Measurements from ENCODE around the gene FRG2B.
"Not testable (repeated sequence)": the region's sequence is repeated elsewhere in the genome, so short reads cannot be mapped to it uniquely, and the experiment has no call there.

FRG2B gene

DNA sequence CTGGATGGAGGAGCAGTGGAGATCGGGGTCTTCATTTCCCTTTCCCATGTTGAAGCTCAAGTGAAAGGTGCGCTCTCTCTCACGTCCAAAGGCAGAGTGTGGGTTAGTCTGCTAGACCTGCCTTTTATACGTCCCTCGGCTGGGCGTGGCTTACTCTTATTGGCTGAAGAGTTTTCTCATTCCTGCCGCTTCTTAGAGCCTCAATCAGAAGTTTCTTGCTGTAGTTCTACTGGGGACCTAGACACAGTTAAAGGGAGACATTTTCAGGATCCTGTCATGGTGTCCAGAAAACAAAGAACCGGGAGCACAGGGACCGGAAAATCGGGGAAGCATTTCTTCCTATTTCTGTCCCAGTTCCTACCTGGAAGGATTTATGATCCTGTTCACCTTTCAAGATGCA lies at the start of gene FRG2B:
Gene FRG2B, minus strand, starts transcription at position 101 of the 400 bp plus-strand sequence. Its CDS starts 53 bp downstream, at position 48.
- DNase-seq (ENCODE audit: low read depth, low spot score); H3K4me3 ChIP-seq (ENCODE audit: low read depth, low read length); in situ Hi-C loops (cut with HindIII; ENCODE audit: low sequenced_read_pairs): not testable (repeated sequence)

- in situ Hi-C loops (cut with HindIII; ENCODE audit: low sequenced_read_pairs); DNase-seq (ENCODE audit: low read depth, low spot score); H3K4me3 ChIP-seq (ENCODE audit: low read depth, low read length): not testable (repeated sequence)
Measured at GRCh38 chr10:133667446-133667845, 40.9 kb upstream of the FRG2B start.

GRCh38 chr10:133663544-133664160 lies 37.1 kb upstream of the FRG2B start:
- in situ Hi-C loops (cut with HindIII; ENCODE audit: low sequenced_read_pairs); DNase-seq (ENCODE audit: low read depth, low spot score); H3K4me3 ChIP-seq (ENCODE audit: low read depth, low read length): not testable (repeated sequence)

GRCh38 chr10:133661122-133661521 lies 34.5 kb upstream of the FRG2B start:
- in situ Hi-C loops (cut with HindIII; ENCODE audit: low sequenced_read_pairs); DNase-seq (ENCODE audit: low read depth, low spot score); H3K4me3 ChIP-seq (ENCODE audit: low read depth, low read length): not testable (repeated sequence)

- in situ Hi-C loops (cut with HindIII; ENCODE audit: low sequenced_read_pairs); DNase-seq (ENCODE audit: low read depth, low spot score); H3K4me3 ChIP-seq (ENCODE audit: low read depth, low read length): not testable (repeated sequence)
Measured at GRCh38 chr10:133660516-133660915, 33.9 kb upstream of the FRG2B start.

GRCh38 chr10:133657276-133657675 lies 30.7 kb upstream of the FRG2B start:
- DNase-seq (ENCODE audit: low read depth, low spot score); H3K4me3 ChIP-seq (ENCODE audit: low read depth, low read length); in situ Hi-C loops (cut with HindIII; ENCODE audit: low sequenced_read_pairs): not testable (repeated sequence)

DNA sequence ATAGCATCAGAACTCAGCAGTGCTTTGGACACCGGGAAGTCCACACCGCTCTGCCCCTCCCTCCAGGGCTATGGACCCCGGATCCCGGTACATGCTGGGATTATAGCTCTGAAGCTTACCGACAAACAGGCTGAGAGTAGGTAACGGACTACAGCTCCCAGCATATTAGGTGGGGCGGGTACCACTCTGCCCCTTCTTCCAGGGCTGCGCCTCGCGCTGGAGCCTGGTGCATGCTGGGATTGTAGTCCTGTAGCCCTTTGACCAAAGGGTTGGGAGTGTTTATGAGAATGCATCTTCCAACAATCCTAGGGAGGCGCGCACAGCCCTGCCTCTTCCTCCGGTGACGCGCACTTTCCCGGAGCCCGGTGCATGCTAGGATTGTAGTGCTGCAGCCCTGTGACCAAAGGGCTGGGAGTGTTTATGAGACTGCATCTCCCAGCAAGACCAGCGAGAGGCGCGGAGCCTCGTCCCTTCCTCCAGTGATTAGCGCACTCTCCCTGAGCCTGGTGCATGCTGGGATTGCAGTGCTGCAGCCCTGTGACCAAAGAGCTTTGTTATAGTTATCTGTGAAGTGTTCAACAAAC lies 22.4 kb upstream of the FRG2B start:
- H3K4me3 ChIP-seq (ENCODE audit: low read depth, low read length); DNase-seq (ENCODE audit: low read depth, low spot score); in situ Hi-C loops (cut with HindIII; ENCODE audit: low sequenced_read_pairs): not testable (repeated sequence)

GRCh38 chr10:133647075-133647748 lies 20.6 kb upstream of the FRG2B start:
- DNase-seq (ENCODE audit: low read depth, low spot score); H3K4me3 ChIP-seq (ENCODE audit: low read depth, low read length); in situ Hi-C loops (cut with HindIII; ENCODE audit: low sequenced_read_pairs): not testable (repeated sequence)

DNA sequence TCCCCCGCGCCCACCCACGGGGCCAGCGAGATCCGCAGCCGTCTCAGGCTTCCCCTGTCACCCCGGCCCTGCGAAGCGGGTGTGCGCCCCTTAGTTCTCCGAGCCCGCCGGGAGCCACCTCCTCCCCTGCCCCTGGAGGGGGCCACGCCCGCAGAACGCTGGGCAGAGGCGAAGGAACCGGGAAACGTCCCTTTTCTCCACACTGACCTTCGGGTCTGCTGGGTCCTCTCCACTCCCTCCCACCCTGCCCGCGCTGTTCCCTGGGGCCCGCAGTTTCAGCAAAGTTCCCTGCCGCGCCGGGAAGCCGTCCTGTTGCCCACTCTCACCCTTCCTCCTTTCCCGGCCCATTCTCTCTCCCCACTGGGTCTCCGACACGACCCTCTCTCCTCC lies 11.2 kb upstream of the FRG2B start:
- H3K4me3 ChIP-seq (ENCODE audit: low read depth, low read length); in situ Hi-C loops (cut with HindIII; ENCODE audit: low sequenced_read_pairs); DNase-seq (ENCODE audit: low read depth, low spot score): not testable (repeated sequence)

DNA sequence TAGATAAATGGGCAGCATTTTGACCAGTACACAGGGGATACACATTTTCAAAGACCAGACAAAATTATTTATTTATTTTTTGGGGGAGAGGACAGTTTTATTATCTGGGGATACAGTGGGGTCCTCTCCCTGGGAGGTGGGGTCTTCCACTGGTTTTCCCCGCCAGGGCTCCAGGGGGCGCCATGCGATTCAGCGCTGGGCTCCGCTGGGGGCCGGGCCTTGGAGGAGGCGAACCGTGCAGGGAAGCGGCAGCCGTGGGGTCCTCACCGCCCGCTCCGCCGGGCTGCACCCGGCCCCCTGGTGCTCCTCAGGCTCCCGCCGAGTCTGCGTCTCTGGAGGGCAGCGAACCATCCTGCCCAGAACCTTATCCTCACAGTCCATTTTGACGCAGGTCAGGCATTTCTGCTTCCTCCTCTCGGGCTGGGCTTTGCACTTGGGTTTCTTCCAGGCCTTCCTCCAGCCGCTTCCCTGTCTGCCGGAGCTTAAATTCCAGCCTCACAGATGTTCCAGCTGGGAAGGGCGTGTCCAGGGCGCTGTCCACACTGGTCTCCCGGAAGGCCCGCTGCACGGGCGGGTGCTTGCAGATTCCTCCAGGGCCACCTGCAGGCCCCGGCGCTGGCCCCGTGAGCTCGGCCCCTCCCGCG lies 10.7 kb upstream of the FRG2B start:
- H3K4me3 ChIP-seq (ENCODE audit: low read depth, low read length); DNase-seq (ENCODE audit: low read depth, low spot score); in situ Hi-C loops (cut with HindIII; ENCODE audit: low sequenced_read_pairs): not testable (repeated sequence)

DNA sequence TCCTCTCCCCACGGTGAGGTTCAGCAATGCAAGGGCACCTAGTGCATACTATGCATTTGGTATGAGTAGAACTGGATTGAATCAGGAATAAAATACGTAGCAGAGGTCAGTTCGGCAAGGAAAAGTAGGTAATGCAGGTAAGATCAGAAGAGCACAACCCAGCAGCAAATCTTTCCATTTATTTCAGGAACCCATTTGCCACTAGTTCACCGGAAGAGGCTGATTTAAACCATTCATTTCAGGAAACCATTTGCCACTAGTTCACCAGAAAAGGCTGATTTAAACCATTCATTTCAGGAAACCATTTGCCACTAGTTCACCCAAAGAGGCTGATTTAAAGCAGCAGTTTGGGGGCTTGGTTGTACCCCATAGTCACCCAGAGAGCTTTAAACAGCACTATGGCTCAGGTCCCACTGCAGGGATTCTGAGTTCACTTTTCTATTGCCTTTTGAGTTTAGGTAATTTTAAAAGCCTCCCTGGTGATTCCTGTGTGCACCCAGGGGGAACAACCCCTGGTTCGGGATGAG lies 4.2 kb upstream of the FRG2B start:
- in situ Hi-C loops (cut with HindIII; ENCODE audit: low sequenced_read_pairs); H3K4me3 ChIP-seq (ENCODE audit: low read depth, low read length); DNase-seq (ENCODE audit: low read depth, low spot score): not testable (repeated sequence)

DNA sequence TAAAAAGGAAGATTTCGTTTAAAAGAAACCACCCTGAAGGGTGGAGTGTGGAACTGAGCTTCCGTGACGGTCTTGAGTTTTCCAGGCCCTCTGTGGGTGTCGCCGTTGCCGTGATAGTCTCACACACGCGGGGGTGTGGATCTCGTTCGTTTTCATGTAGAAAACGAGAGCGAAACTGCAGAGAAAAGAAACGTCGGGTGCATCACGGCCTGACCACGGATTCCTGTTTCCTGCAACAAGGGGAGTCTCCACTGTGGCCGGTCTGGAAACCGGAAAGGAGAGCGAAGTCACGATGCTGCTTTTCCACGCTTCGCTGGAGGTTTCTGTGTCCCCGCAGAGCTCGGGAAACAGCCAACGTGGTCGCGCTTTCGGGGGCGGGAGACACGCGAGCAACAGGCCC lies 4.1 kb downstream of the FRG2B start:
- in situ Hi-C loops (cut with HindIII; ENCODE audit: low sequenced_read_pairs); DNase-seq (ENCODE audit: low read depth, low spot score); H3K4me3 ChIP-seq (ENCODE audit: low read depth, low read length): not testable (repeated sequence)

- TF ChIP-seq CTCF (IDR thresholded peaks at IDR 0.05; ENCODE audit: low read depth, low read length), result no peak
- in situ Hi-C loops (cut with HindIII; ENCODE audit: low sequenced_read_pairs), result no loop called here
- DNase-seq (ENCODE audit: low read depth, low spot score), result no peak
- H3K4me3 ChIP-seq (ENCODE audit: low read depth, low read length), result no peak overlapping the region
Measured at GRCh38 chr10:133618851-133619250, 7.7 kb downstream of the FRG2B start.

Data from astrocyte of the spinal cord (primary cell).